Neural progenitor cell (in vitro differentiated cells): ENCODE data around the gene MOV10L1. TPM values are rescaled to one million over a fixed set of nuclear protein-coding genes. Genes with fewer than 3 reads are reported as not detected.

ENCODE experiments used
- DNase-seq: peaks from one replicate; pipeline ENCODE4 v3.0.0-alpha.2; 2016; ENCODE audit warnings: low spot score
- H2AFZ ChIP-seq: fragments of 200-600 bp; sonication (generic); replicated peaks from 2 replicates; pipeline ENCODE4 v1.6.1; 2016; ENCODE audit warnings: antibody characterized with exemption
- H3F3A ChIP-seq: fragments of 200-600 bp; sonication (generic); 2 replicates; pipeline ENCODE4 v1.6.1; 2016; ENCODE audit warnings: antibody characterized with exemption, low read depth
- H3K27ac ChIP-seq: fragments of 200-600 bp; sonication (generic); 2 replicates; pipeline ENCODE4 v1.5.1; 2016; ENCODE audit warnings: mild to moderate bottlenecking
- H3K27me3 ChIP-seq: fragments of 200-600 bp; sonication (generic); 2 replicates; pipeline ENCODE4 v1.6.1; 2016; ENCODE audit warnings: mild to moderate bottlenecking, moderate library complexity
- H3K36me3 ChIP-seq: fragments of 200-600 bp; sonication (generic); 2 replicates; pipeline ENCODE4 v1.5.1; 2016
- H3K4me1 ChIP-seq: fragments of 200-600 bp; sonication (generic); 2 replicates; pipeline ENCODE4 v1.6.1; 2016; ENCODE audit warnings: mixed run types
- H3K4me2 ChIP-seq: fragments of 200-600 bp; sonication (generic); 2 replicates; pipeline ENCODE4 v1.6.1; 2016
- H3K4me3 ChIP-seq: fragments of 200-600 bp; sonication (generic); 2 replicates; pipeline ENCODE4 v1.5.1; 2016
- H3K79me2 ChIP-seq: fragments of 200-600 bp; sonication (generic); 2 replicates; pipeline ENCODE4 v1.6.1; 2016; ENCODE audit warnings: low read depth
- H3K9ac ChIP-seq: fragments of 200-600 bp; sonication (generic); 2 replicates; pipeline ENCODE4 v1.6.1; 2016
- H3K9me3 ChIP-seq: fragments of 200-600 bp; sonication (generic); 2 replicates; pipeline ENCODE4 v1.5.1; 2016; ENCODE audit warnings: low read depth
- H4K20me1 ChIP-seq: fragments of 200-600 bp; sonication (generic); 2 replicates; pipeline ENCODE4 v1.6.1; 2016; ENCODE audit warnings: low read depth
- H3K27ac Mint-ChIP-seq: 3 replicates; pipeline ENCODE4 v1.8.0; 2021; ENCODE audit warnings: mixed read lengths
- H3K27me3 Mint-ChIP-seq: 2 replicates; pipeline ENCODE4 v1.8.0; 2022; ENCODE audit warnings: low read depth, mild to moderate bottlenecking, inconsistent platforms, moderate library complexity, mixed read lengths; ENCODE audit not compliant: insufficient read depth
- H3K36me3 Mint-ChIP-seq: 3 replicates; pipeline ENCODE4 v1.8.0; 2021; ENCODE audit warnings: mixed read lengths
- H3K4me1 Mint-ChIP-seq: 3 replicates; pipeline ENCODE4 v1.8.0; 2021; ENCODE audit warnings: mixed read lengths
- H3K4me3 Mint-ChIP-seq: 3 replicates; pipeline ENCODE4 v1.8.0; 2021; ENCODE audit warnings: mild to moderate bottlenecking, moderate library complexity, mixed read lengths
- H3K9me3 Mint-ChIP-seq: 3 replicates; pipeline ENCODE4 v1.8.0; 2020; ENCODE audit warnings: mixed read lengths
- CTCF ChIP-seq: fragments of 200-600 bp; sonication (generic); IDR thresholded peaks from 2 replicates; pipeline ENCODE4 v1.5.1; 2017; ENCODE audit warnings: antibody characterized with exemption, mild to moderate bottlenecking
- EZH2 ChIP-seq: fragments of 200-600 bp; sonication (generic); IDR thresholded peaks from 2 replicates; pipeline ENCODE4 v1.6.1; 2017; ENCODE audit warnings: antibody characterized with exemption, mild to moderate bottlenecking, moderate library complexity
- EZH2phosphoT487 ChIP-seq: fragments of 200-600 bp; sonication (generic); IDR thresholded peaks from 2 replicates; pipeline ENCODE4 v1.6.1; 2017; ENCODE audit warnings: antibody characterized with exemption
- total RNA-seq: library from RNA; depleted of rRNA; stranded (reverse); fragments of >200 nt; gene quantifications from 2 replicates; pipeline ENCODE4 v1.2.3, GENCODE V29; 2015; ENCODE audit warnings: low replicate concordance

The MOV10L1 gene
- total RNA-seq, 1 donor from 2014 or later, result not detected

- no peaks in the 10 kb centered on the region for H3K4me1 ChIP-seq
- no peaks in the 10 kb centered on the region for H3K27me3 ChIP-seq
- H2AFZ ChIP-seq, result no peak overlapping the region
- H3K4me2 ChIP-seq, result no peak overlapping the region
- no peak for DNase-seq
- H3K36me3 Mint-ChIP-seq, result no peaks in the 10 kb centered on the region
- H3K27ac Mint-ChIP-seq, result no peak overlapping the region
- no peak overlapping the region for H3K9ac ChIP-seq
- H3K36me3 ChIP-seq, result no peaks in the 10 kb centered on the region
- H3K4me1 Mint-ChIP-seq, result no peaks in the 10 kb centered on the region
- H3K79me2 ChIP-seq, result no peaks in the 10 kb centered on the region
- peaks cover 5% of the 10 kb centered on the region for H3K27me3 Mint-ChIP-seq
- no peak overlapping the region for H3K4me3 Mint-ChIP-seq
- peaks cover 2% of the 10 kb centered on the region for H3K9me3 Mint-ChIP-seq
- H3K9me3 ChIP-seq, result no peaks in the 10 kb centered on the region
- TF ChIP-seq EZH2, result no peak
- no peak for TF ChIP-seq CTCF
- TF ChIP-seq EZH2phosphoT487, result no peak
- no peak overlapping the region for H3K27ac ChIP-seq
- H4K20me1 ChIP-seq, result no peaks in the 10 kb centered on the region
- H3F3A ChIP-seq, result no peaks in the 10 kb centered on the region
- H3K4me3 ChIP-seq, result no peak overlapping the region
These were observed 40.3 kb upstream of the MOV10L1 start for GRCh38 chr22:50049299-50050195.

- H3K36me3 Mint-ChIP-seq, result no peaks in the 10 kb centered on the region
- Histone ChIP-seq H3F3A (peaks cover 3% of the 10 kb centered on the region), H3K79me2 (no peaks in the 10 kb centered on the region), H4K20me1 (no peaks in the 10 kb centered on the region), H2AFZ (no peak overlapping the region), H3K4me1 (no peaks in the 10 kb centered on the region), H3K9ac (no peak overlapping the region), H3K36me3 (no peaks in the 10 kb centered on the region), H3K27ac (no peak overlapping the region), H3K9me3 (no peaks in the 10 kb centered on the region), H3K27me3 (peaks cover 13% of the 10 kb centered on the region), H3K4me2 (no peak overlapping the region), H3K4me3 (no peak overlapping the region)
- H3K9me3 Mint-ChIP-seq, result peaks cover 4% of the 10 kb centered on the region
- H3K4me3 Mint-ChIP-seq, result no peak overlapping the region
- TF ChIP-seq CTCF (no peak), EZH2phosphoT487 (no peak), EZH2 (no peak)
- DNase-seq, result no peak
- no peaks in the 10 kb centered on the region for H3K4me1 Mint-ChIP-seq
- H3K27ac Mint-ChIP-seq, result no peak overlapping the region
- peaks cover 6% of the 10 kb centered on the region for H3K27me3 Mint-ChIP-seq
These were observed 37.9 kb upstream of the MOV10L1 start for GRCh38 chr22:50051930-50052329.

- H3K4me3 Mint-ChIP-seq, result no peak overlapping the region
These were observed 35.9 kb upstream of the MOV10L1 start for GRCh38 chr22:50053861-50054260.

More at GRCh38 chr22:50053861-50054260, 35.9 kb upstream of the MOV10L1 start:
- Histone ChIP-seq H3K9me3 (no peaks in the 10 kb centered on the region), H3K79me2 (no peaks in the 10 kb centered on the region), H3K27me3 (peaks cover 33% of the 10 kb centered on the region), H3F3A (peaks cover 3% of the 10 kb centered on the region), H3K27ac (no peak overlapping the region), H4K20me1 (no peaks in the 10 kb centered on the region), H3K36me3 (no peaks in the 10 kb centered on the region), H3K4me3 (no peak overlapping the region), H2AFZ (no peak overlapping the region), H3K4me2 (no peak overlapping the region), H3K4me1 (peaks cover 2% of the 10 kb centered on the region), H3K9ac (no peak overlapping the region)
- DNase-seq, result no peak
- no peaks in the 10 kb centered on the region for H3K4me1 Mint-ChIP-seq
- TF ChIP-seq CTCF, result no peak
- TF ChIP-seq EZH2phosphoT487, result no peak
- no peak for TF ChIP-seq EZH2
- no peak overlapping the region for H3K27ac Mint-ChIP-seq
- H3K36me3 Mint-ChIP-seq, result no peaks in the 10 kb centered on the region
- H3K9me3 Mint-ChIP-seq, result peaks cover 4% of the 10 kb centered on the region
- H3K27me3 Mint-ChIP-seq, result peaks cover 6% of the 10 kb centered on the region
